GM18868 (cell line): ENCODE measurements around the gene ANO6.
"Not testable (repeated sequence)": the region's sequence is repeated elsewhere in the genome, so short reads cannot be mapped to it uniquely, and the experiment has no call there.

ENCODE experiments used
- ATAC-seq: cut with Tn5 transposase; IDR thresholded peaks from one replicate; pipeline ENCODE4 v1.9.1; 2021; ENCODE audit warnings: mild to moderate bottlenecking, moderate library complexity; ENCODE audit not compliant: unreplicated experiment

ANO6 gene, protein sequence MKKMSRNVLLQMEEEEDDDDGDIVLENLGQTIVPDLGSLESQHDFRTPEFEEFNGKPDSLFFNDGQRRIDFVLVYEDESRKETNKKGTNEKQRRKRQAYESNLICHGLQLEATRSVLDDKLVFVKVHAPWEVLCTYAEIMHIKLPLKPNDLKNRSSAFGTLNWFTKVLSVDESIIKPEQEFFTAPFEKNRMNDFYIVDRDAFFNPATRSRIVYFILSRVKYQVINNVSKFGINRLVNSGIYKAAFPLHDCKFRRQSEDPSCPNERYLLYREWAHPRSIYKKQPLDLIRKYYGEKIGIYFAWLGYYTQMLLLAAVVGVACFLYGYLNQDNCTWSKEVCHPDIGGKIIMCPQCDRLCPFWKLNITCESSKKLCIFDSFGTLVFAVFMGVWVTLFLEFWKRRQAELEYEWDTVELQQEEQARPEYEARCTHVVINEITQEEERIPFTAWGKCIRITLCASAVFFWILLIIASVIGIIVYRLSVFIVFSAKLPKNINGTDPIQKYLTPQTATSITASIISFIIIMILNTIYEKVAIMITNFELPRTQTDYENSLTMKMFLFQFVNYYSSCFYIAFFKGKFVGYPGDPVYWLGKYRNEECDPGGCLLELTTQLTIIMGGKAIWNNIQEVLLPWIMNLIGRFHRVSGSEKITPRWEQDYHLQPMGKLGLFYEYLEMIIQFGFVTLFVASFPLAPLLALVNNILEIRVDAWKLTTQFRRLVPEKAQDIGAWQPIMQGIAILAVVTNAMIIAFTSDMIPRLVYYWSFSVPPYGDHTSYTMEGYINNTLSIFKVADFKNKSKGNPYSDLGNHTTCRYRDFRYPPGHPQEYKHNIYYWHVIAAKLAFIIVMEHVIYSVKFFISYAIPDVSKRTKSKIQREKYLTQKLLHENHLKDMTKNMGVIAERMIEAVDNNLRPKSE

DNA sequence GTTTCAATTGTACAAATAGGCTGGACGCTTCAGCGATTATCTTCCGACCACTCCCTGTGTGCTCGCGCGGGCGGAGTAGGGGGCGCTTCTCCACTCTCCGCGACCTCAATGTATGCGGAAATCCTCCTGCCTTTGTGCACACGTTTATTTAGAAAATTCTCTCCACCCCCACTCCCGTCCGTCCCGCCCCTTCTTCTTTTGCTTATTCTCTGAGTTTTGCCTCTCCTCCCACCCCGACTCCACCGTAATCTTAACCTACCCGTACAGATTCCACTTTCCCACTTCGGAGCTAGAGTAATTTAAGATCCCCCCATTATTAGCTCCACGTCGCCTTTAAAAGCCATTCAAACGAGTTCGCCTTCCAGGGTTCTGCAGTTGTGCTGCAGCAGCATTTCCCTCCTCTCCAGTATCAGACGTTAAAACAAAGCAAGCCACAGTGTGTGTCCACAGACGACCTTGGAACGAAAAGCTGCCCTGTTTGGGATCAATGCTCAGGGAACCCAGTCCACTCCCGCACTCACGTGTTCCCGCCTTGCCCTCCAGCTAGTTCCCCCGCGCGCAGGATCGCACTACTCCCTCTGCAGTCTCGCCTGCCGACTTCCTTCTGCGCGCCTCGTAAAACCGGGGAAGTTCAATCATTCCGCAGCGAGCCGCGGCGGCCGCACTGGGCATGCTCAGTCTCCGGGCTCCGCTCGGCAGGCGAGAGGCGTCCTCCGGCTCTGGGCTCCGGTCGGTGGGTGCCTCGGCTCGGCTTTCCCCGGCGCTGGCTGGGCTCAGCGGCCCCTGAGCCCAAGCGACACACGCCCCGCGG lies at the start of gene ANO6:
ANO6 (plus strand) TSS at position 677 of the 811 bp plus-strand sequence. CDS start 227 bp downstream, outside the sequence.
- ATAC-seq = peak; percentile 65

- no peak for ATAC-seq
Measured at GRCh38 chr12:45168976-45169375, 46.9 kb upstream of the ANO6 start.

GRCh38 chr12:45170456-45171042 lies 45.3 kb upstream of the ANO6 start:
- peak; percentile 85 for ATAC-seq

DNA sequence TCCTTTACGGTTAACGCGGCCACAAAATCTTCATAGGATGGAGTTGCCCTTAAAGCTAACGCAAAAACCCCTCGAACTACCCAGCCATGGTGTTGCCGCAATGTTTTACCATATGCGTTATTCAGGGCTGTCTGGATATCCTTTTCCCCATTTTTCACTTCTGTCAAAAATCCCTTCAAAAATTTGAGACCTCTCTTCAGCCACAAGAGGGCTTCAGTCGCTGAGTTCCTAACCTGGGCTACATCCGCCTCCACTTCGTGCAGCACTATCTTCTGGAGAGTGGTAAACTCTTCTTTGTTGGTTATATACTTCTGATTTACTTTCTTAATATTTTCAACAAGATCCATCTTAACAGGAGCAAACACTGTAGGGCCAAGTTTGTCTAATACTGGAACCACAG lies 42.6 kb upstream of the ANO6 start:
- ATAC-seq = not testable (repeated sequence)

DNA sequence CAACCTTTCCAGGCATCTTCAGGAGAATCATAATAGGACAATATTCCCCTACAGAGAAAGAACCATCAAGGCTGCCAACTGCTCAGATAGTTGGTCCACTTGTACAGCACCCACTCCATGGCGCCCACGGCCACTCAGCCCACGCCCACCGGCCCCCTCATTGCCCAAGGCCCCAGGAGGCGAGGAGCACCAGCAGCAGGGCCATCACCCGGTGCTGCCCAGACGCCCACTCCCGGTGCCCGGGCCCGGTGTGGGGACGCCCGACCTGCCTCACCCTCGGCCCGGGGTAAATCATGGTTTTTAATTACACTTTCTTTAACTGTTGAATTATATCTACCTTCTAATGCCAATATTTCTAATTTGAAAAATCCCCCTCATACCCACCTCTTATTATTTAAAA lies 41.3 kb upstream of the ANO6 start:
- no peak for ATAC-seq

DNA sequence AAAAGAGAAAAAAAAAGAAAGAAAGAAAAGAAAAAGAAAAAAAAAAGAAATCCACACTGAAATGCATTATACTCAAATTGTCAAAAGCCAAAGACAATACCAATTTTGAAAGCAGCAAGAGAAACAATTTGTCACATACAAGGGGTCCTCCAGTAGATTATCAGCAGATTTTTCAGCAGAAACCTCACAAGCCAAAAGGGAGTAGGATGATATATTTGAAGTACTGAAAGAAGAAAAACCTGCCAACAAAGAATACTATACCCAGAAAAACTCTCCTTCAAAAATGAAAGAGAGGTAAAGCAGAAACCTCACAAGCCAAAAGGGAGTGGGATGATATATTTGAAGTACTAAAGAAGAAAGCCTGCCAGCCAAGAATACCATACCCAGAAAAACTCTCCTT lies 37.1 kb upstream of the ANO6 start:
- no peak for ATAC-seq

GRCh38 chr12:45182511-45182910 lies 33.4 kb upstream of the ANO6 start:
- ATAC-seq = no peak

GRCh38 chr12:45183246-45183645 lies 32.6 kb upstream of the ANO6 start:
- no peak for ATAC-seq

DNA sequence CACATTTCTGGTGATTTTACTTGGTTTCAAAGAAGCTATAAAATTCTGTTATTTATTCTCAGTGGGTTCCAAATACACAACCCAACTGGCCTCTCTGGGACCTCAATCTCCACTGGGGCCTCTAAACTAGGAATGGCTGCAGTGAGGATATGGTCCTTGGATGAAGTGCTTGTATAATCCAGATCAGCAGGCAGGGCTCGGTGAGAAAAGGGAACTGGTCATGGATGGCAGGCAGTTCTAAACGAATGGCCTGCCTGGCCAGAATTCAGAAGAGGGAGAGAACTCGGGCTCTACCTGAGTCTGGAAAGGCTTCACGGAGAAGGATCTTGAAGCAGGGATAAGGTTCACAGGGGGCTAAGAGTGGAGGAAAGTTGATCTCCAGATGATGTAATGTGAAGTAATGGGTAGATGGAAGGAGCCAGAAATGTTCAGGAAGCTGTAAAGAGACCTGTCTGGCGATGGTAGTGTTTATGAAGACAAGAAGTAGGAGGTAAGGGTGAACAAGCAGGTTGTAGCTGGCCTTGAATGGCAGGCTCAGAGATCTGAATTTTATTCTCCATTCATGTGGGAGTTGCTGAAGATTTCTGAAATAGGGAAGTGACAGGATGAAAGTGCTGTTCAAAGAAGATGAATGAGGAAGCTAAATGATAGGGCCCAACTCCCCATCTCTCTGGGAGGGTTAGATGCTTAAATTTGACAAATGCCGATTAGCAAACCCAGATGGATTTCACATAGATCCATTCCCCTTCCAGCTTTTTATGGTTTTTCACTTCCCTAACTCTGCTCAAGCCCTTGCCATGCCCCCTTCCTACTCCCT lies 31.5 kb upstream of the ANO6 start:
- no peak for ATAC-seq

DNA sequence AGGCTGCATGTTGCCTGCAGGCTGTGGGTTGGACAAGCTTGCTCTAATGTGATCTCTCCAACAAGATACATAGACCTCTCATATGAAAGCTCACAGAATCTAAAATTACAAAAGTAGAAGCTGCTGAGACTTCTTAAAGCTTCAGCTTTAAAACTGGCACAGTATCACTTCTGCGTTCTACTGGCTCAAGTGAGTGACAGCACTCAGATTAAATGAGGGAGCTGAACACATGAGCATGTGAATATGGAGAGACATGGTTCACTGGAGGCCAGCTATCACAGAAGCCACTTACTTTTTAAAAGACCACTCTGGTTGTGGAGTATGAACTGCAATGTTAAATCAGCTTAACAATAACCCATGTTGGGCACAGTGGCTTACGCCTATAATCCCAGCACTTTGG lies 29.1 kb upstream of the ANO6 start:
- ATAC-seq = peak; percentile 77

DNA sequence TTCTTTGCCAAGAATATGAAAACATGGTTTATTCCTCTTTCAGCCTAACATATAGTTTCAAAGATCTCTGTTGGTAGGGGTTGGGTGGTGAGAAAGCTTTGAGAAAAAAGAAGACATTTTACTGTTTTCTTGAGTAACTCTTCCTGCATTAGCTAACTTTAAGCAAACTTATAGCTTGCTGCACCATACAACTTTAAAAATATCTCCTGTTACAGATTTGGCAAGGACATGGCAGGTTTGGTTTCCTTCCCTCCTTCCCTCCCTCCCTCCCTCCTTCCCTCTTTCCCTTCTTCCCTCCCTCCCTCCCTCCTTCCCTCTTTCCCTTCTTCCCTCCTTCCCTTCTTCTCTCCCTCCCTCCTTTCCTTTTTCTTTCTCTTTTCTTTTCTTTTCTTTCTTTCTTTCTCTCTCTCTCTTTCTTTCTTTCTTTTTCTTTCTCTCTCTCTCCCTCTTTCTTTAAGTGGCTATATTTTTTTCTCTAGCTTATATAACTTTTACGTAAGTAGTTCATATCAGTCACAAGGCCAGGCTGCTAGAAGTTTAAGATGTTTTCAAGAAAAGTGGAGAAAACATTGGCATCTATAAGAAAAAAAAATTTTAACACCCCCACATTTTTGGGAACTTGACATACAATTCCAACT lies 26.0 kb upstream of the ANO6 start:
- ATAC-seq = no peak

- ATAC-seq = no peak
Measured at GRCh38 chr12:45191239-45191638, 24.7 kb upstream of the ANO6 start.

GRCh38 chr12:45192707-45193106 lies 23.2 kb upstream of the ANO6 start:
- ATAC-seq = no peak

- ATAC-seq = no peak
Measured at GRCh38 chr12:45200491-45201043, 15.3 kb upstream of the ANO6 start.

GRCh38 chr12:45203767-45204166 lies 12.1 kb upstream of the ANO6 start:
- no peak for ATAC-seq

GRCh38 chr12:45204757-45205156 lies 11.1 kb upstream of the ANO6 start:
- ATAC-seq = no peak

DNA sequence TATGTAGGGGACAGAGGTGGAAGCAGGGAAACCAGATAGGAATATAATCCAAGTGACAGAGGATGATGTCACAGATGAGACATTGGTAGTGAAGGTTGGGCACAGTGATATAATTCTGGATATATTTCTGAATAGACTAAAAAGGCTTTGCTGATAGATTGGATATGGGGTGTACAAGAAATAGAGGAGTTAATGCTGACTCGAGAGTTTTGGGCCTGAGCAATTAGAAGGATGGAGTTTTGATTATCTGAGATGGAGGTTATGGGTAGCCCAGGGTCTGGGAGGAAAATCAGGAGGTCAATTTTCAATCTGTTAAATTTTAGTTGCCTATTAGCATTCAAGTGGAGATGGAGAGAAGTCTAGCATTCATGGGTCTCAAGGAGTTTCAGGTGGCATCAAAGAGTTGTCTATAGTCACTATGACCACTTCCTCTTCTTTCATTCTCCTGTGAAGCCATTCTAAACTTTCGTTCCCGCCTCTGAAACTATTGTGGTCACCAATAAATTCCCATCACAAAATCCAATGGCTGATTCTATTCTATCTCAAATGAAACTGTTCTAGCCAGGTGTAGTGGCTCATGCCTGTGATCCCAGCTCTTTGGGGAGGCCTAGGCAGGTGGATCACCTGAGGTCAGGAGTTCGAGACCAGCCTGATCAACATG lies 10.6 kb upstream of the ANO6 start:
- ATAC-seq = peak; percentile 92
